Measurements from ENCODE around the gene FOXK1. TPM values are rescaled to one million over a fixed set of nuclear protein-coding genes. Genes with fewer than 3 reads are reported as not detected.
A peak's percentile ranks its signal among the peaks of the same experiment; 100 is the strongest.

The FOXK1 gene
- total RNA-seq, 2 experiments from 2014 or later, result 38.5 to 39.6 TPM

DNA sequence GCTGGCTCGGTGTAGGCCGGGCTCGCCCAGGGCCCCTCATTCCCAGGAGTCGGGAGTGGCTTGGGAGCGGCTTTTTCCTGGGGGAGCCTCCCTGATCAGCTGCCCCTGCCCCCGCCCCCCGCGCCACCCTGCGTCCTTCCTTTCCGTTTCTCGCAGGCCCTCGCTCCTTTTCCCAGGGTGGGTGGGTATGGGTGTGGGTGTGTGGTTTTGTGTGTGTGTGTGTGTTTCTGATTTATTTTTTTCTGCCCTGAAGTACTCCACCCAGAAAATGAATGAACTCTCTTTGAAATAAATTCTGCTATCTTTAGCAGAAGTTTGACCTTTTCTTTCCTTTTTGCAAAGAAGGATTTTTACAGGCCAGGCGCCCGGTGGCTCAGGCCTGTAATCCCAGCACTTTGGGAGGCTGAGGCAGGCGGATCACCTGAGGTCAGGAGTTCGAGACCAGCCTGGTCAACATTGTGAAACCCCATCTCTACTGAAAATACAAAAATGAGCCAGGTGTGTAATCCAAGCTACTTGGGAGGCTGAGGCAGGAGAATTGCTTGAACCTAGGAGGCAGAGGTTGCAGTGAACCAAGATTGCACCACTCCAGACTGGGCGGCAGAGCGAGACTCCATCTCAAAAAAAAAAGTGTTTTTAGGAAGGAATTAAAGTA lies 63.3 kb downstream of the FOXK1 start:
- DNase-seq (no peak), ATAC-seq (peak; percentile 25)
- H3K4me1 Mint-ChIP-seq (ENCODE audit: low read depth), result peaks cover 63% of the 10 kb centered on the region
- POLR2A ChIA-PET, result interaction anchor here (1.1 to 4.0 kb wide), 4 partner anchors 11 to 30 kb away, joined by 4 to 28 read pairs (median 8); partner anchors contain the start of gene AP5Z1
- intact Hi-C loops (cut with micrococcal nuclease), result loop anchor here (5.0 kb wide), 1 partner anchor 63 kb away; the partner anchor contains the start of gene FOXK1
- no peaks in the 10 kb centered on the region for H3K27me3 Mint-ChIP-seq
- TF ChIP-seq, protein P1, sequence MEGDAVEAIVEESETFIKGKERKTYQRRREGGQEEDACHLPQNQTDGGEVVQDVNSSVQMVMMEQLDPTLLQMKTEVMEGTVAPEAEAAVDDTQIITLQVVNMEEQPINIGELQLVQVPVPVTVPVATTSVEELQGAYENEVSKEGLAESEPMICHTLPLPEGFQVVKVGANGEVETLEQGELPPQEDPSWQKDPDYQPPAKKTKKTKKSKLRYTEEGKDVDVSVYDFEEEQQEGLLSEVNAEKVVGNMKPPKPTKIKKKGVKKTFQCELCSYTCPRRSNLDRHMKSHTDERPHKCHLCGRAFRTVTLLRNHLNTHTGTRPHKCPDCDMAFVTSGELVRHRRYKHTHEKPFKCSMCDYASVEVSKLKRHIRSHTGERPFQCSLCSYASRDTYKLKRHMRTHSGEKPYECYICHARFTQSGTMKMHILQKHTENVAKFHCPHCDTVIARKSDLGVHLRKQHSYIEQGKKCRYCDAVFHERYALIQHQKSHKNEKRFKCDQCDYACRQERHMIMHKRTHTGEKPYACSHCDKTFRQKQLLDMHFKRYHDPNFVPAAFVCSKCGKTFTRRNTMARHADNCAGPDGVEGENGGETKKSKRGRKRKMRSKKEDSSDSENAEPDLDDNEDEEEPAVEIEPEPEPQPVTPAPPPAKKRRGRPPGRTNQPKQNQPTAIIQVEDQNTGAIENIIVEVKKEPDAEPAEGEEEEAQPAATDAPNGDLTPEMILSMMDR (IDR thresholded peaks at IDR 0.05), result no peak
- CTCF ChIA-PET, result interaction anchor here (1.2 to 2.5 kb wide), 5 partner anchors 10 to 134 kb away, joined by 3 to 10 read pairs (median 5); partner anchors contain the start of gene AP5Z1
- no peaks in the 10 kb centered on the region for H3K9me3 Mint-ChIP-seq
- peak overlapping the region; percentile 97 for H3K27ac Mint-ChIP-seq
- peak overlapping the region; percentile 82 for H3K4me3 Mint-ChIP-seq
- peaks cover 51% of the 10 kb centered on the region for H3K36me3 Mint-ChIP-seq (ENCODE audit: low read depth)

DNA sequence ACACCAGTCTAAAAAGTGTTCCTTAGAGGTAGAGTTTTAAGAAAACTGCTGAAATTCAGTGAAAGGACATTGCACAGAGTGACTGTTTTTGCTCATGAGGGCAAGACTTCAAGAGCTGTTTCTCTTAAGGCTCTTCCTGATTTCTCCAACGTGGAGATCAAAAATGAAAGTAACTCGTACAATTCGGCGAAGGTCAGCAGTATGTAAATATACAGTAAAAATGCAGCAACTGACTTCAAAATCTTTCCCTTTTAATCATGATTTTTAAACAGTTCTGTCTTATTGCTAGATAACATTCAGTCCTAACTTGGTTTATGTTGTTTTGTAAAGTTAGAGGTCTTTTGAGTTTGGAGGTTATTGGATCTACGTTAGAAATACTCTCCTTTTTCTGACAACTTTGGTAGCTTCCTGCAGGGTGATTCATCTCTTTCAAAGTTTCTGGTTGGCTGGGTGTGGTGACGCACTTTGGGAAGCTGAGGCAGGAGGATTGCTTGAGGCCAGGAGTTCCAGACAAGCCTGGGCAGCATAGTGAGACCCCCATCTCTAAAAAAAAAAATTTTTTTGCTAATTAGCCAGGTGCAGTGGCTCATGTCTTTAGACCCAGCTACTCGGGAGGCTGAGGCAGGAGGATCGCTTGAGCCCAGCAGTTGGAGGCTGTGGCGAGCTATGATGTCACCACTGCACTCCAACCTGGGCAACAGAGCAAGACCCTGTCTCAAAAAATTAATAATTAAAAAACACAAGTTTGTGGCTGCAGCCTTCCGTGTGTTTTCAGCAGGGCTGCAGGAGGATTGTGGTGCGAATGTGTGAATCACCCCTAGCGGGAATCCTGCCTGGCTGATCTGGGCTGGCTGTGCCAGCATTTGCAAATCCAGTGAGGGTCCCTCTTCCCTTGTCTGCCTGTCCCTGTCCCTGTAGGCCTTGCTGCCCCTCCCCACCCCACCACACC lies 64.2 kb downstream of the FOXK1 start:
- Mint-ChIP-seq H3K4me1 (ENCODE audit: low read depth) (peaks cover 61% of the 10 kb centered on the region), H3K9me3 (no peaks in the 10 kb centered on the region), H3K27me3 (no peaks in the 10 kb centered on the region), H3K27ac (peak overlapping the region; percentile 97), H3K4me3 (peak overlapping the region; percentile 82), H3K36me3 (ENCODE audit: low read depth) (peaks cover 49% of the 10 kb centered on the region)
- TF ChIP-seq, protein P1 (IDR thresholded peaks at IDR 0.05), result no peak
- intact Hi-C loops (cut with micrococcal nuclease), result loop anchor here (5.0 kb wide), 1 partner anchor 64 kb away; the partner anchor contains the start of gene FOXK1
- ChIA-PET CTCF (interaction anchor here (1.0 to 2.5 kb wide), 7 partner anchors 9 to 134 kb away, joined by 3 to 10 read pairs (median 5); partner anchors contain the start of gene AP5Z1), POLR2A (interaction anchor here (1.1 to 4.0 kb wide), 5 partner anchors 12 to 105 kb away, joined by 3 to 28 read pairs (median 8); partner anchors contain the start of gene AP5Z1)
- DNase-seq (peak; percentile 57), ATAC-seq (peak; percentile 32)

- ChIA-PET POLR2A (interaction anchor here (1.1 to 4.0 kb wide), 3 partner anchors 21 to 105 kb away, joined by 3 to 12 read pairs (median 8); partner anchors contain the start of gene AP5Z1), CTCF (interaction anchor here (1.0 to 2.5 kb wide), 7 partner anchors 10 to 135 kb away, joined by 3 to 10 read pairs (median 4); no protein-coding TSS in a partner anchor)
- no peak for ATAC-seq
- Mint-ChIP-seq H3K9me3 (no peaks in the 10 kb centered on the region), H3K27me3 (no peaks in the 10 kb centered on the region), H3K36me3 (ENCODE audit: low read depth) (peaks cover 44% of the 10 kb centered on the region), H3K4me3 (peak overlapping the region; percentile 29), H3K4me1 (ENCODE audit: low read depth) (peaks cover 56% of the 10 kb centered on the region), H3K27ac (peak overlapping the region; percentile 66)
- intact Hi-C loops (cut with micrococcal nuclease), result loop anchor here (5.0 kb wide), 1 partner anchor 65 kb away; the partner anchor contains the start of gene FOXK1
- no peak for DNase-seq
- TF ChIP-seq, protein P1 (IDR thresholded peaks at IDR 0.05), result no peak
Observed at GRCh38 chr7:4747013-4747412, 64.9 kb downstream of the FOXK1 start.

DNA sequence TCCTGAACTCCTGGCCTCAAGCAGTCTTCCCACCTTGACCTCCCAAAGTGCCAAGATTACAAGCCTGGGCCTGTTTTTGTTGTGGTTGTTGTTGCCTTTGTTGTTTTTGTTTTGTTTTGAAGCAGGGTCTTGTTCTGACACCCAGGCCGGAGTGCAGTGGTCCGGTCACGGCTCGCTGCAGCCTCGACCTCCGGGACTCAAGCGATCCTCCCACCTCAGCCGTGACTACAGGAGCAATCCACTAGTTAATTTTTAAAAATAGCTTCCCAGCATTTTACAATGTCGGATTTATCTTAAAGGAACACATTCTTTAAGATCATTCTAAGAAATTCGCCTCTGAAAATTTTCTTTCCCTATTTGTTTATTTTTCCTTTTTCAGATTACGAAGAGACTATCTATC lies 65.7 kb downstream of the FOXK1 start:
- ATAC-seq, result no peak
- H3K4me3 Mint-ChIP-seq, result peak overlapping the region; percentile 2
- no peak for DNase-seq
- TF ChIP-seq, protein P1 (IDR thresholded peaks at IDR 0.05), result no peak
- H3K27me3 Mint-ChIP-seq, result no peaks in the 10 kb centered on the region
- POLR2A ChIA-PET, result interaction anchor here (2.3 kb wide), 1 partner anchor 22 kb away, joined by 8 read pairs; no protein-coding TSS in a partner anchor
- peaks cover 38% of the 10 kb centered on the region for H3K36me3 Mint-ChIP-seq (ENCODE audit: low read depth)
- peak overlapping the region; percentile 62 for H3K27ac Mint-ChIP-seq
- intact Hi-C loops (cut with micrococcal nuclease), result loop anchor here (5.0 kb wide), 1 partner anchor 65 kb away; the partner anchor contains the start of gene FOXK1
- H3K9me3 Mint-ChIP-seq, result no peaks in the 10 kb centered on the region
- CTCF ChIA-PET, result interaction anchor here (1.0 to 2.2 kb wide), 6 partner anchors 9 to 136 kb away, joined by 3 to 10 read pairs (median 4); no protein-coding TSS in a partner anchor
- peaks cover 58% of the 10 kb centered on the region for H3K4me1 Mint-ChIP-seq (ENCODE audit: low read depth)
